SW480 (cell line): ENCODE results near the gene PFKFB2.

ENCODE experiments used
- DNase-seq: peaks from one replicate; pipeline ENCODE4 v3.0.0-alpha.2; 2016; ENCODE audit warnings: low spot score

The PFKFB2 gene

DNA sequence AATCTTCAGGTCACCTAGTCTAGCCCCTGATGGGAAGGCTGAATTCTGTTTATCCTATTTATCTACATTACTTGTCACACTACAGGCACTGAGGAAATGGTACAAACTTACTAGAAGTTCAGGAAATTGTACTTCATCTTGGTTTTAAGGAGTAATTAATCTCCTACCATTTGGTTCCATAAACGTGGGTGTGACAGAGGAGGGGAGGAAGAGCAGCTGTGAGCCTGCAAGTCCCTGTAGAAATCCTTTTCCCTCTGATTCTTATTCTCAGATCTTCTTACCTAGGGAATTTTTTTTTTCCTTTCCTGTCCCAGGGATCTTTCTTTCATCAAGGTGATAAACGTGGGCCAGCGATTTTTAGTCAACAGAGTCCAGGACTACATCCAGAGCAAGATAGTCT, 14.1 kb downstream of the PFKFB2 start:
- no peak for DNase-seq

DNA sequence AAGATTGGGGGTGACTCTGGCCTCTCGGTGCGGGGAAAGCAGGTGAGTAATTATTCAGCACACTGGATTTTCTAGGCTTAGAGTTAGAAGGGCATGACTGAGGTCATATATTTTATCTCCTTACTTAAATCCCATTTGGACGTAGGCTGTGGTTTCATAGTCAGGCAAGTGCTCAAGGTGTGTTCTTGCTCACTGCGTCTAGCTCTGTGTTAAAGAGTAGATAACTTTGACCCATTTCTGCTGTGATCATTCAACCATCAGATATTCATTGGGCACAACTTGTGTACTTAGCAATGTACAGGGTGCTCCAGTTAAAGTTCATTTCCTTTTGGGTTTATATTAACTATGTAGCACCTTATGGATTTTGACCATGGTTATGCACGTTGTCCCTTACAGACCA, 14.6 kb downstream of the PFKFB2 start:
- no peak for DNase-seq

DNA sequence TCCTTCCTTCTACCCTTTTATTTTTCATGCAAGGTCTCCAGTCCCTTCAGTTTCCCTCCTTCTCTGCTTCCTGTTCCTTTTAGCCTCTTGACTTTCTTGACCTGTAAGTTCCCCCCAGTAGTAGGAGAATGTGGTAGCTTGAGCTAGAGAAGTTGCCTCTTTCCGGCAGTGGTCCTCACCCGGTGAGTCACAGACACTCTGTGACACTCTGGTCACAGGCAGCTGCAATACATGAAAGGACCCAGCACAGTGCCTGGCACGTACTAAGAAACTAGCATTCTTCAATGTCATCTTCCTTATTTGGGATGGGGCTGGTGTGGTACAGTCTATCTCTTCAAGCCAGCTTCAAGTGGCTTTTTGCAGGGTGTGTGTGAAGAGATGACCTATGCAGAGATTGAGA, 16.0 kb downstream of the PFKFB2 start:
- no peak for DNase-seq

DNA sequence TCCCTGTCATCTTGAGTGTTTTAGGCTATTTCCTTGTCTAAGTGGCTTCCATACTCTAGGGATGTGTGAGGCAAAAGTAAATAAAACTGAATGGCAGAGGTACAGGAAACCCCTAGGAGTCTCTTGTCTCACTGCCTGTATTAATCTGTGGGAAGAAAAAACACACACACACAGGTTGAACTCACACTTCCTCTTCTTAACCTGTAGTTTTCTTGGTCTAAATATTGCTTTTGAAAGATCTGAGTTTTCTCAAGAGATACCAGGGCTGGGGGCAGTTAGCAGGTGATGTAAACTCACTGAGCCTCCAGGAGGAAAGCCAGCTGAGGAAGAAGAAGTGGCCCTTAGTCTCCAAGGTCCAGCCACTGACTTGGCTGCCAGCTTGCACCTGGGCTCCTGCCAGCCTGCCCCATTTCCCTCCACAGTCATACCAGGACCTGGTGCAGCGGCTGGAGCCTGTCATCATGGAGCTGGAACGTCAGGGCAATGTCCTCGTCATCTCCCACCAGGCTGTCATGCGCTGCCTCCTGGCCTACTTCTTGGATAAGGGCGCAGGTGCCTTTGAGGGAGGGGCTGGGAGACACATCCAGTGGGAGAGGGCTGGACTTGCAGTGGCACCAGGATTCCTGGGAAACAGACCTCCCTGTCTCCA, 16.9 kb downstream of the PFKFB2 start:
- no peak for DNase-seq

GRCh38 chr1:207070811-207071210, 17.7 kb downstream of the PFKFB2 start:
- no peak for DNase-seq

DNA sequence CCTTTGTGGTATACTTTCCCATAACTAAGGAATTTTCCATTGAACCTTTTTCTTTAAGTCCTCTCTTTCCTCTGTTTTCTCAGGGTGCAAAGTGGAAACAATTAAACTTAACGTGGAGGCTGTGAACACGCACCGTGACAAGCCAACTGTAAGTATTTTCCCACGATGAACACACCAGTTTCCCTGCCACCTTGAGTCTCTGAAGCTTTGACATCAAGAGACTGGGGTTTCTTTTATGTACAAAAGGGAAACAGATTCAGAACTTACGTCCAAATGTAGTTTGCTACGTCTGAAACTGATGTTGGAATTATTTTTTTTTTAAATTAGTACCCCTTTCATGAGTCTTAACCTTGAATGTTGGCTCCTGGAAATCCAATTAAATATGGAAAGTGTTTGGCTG, 18.4 kb downstream of the PFKFB2 start:
- DNase-seq: no peak

GRCh38 chr1:207072233-207072632, 19.2 kb downstream of the PFKFB2 start:
- DNase-seq: no peak

GRCh38 chr1:207073906-207074820, 21.1 kb downstream of the PFKFB2 start:
- no peak for DNase-seq

GRCh38 chr1:207076181-207076955, 23.3 kb downstream of the PFKFB2 start:
- DNase-seq: no peak

DNA sequence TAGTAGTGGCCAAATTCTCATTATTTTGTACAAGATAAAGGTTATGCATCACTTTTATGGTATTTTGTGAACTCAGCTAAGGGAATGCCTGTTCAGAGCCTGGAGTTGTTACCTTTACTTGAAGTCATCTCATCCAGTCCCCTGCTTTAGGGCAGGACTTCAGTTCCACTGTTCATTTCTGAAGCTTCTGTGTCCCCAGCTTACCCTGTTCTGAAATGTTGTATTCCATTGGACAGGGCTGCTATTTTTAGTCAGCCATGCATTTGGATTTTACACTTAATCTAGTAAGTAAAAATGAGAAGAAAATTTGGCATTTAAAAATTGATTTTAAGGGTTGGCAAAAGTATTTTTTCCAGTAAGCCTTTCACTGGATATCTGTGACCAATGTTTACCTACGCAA, 23.9 kb downstream of the PFKFB2 start:
- no peak for DNase-seq

- peak; percentile 63 for DNase-seq
These were observed 24.6 kb downstream of the PFKFB2 start for GRCh38 chr1:207077470-207078377.

DNA sequence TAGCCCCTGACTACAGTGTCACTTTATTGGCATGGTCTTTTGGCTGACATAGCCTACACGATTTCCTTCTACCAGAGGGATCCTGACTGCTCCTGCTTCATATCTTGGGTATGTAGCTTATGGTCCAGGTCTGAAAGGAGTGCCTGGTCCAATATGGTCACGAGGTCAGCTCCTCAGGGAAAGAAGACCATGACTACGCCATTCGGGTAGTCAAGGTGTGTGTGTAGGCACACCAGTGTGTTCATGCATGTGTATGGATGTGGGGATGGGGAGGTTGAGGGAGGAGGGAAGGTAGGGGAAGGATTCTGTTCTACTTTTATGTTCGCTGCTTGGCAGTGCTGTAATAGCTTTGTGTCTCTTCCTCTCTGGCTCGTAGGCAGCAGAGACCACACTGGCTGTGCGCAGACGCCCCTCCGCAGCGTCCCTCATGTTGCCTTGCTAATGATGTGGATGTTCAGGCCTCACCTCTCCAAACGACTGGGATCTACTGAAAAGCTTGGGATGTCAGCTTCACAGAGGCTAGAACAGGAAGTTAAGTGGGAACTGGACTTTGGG, 25.6 kb downstream of the PFKFB2 start:
- no peak for DNase-seq

GRCh38 chr1:207079706-207080241, 26.7 kb downstream of the PFKFB2 start:
- no peak for DNase-seq

DNA sequence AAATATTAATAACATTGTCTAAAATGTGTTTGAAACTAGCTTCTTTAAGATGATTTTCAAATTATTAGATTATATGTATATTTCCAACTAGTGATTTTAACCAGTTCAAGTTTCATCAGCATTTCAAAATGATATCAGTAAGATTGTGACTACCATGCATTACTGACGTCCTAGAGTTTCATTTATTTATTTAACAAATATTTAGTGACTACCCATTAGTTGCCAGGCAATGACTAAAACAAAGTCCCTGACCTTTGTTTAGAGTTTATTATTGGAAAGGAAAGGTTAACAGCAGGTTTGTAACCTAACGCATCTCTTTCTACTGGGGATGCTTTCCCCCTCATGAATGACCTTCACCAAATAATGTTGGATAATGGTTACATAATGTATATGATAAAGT, 28.0 kb downstream of the PFKFB2 start:
- no peak for DNase-seq

DNA sequence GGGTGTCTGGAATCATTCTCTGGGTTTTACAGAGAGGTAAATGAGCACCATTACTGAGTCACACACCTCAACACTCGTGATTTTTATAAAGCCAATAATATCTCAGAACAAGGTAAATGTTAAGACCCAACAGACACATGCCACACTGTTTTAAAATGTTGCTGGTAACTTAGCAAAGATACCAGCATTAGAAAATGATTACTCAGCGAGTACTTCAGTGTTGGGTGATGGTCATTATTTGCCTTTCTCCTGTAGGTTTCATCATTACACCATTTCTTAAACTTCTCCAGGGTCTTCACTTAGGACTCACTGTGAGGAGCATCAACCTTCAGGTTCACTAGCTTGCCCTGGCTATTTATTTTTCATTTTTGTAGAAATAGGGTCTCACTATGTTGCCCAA, 28.7 kb downstream of the PFKFB2 start:
- DNase-seq: no peak

DNA sequence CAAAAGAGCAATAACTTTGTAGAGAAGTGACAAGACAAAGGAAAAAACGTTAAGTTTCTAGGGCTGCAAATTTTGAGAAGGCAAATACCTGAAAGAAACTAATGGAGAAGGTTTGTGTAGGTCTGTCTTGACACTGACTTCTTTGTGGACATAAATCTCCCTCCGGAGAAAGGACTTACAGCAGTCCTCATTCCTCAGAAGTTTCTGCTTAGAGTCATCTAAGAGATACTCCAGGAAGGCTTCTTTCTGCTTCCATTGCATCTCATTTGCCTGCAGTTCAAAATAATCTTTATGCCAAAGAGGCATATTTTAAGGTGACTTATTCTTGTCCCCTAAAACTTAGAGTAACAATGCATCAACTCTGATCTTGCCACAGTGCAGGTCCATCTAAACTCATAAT, 31.2 kb downstream of the PFKFB2 start:
- DNase-seq: no peak

DNA sequence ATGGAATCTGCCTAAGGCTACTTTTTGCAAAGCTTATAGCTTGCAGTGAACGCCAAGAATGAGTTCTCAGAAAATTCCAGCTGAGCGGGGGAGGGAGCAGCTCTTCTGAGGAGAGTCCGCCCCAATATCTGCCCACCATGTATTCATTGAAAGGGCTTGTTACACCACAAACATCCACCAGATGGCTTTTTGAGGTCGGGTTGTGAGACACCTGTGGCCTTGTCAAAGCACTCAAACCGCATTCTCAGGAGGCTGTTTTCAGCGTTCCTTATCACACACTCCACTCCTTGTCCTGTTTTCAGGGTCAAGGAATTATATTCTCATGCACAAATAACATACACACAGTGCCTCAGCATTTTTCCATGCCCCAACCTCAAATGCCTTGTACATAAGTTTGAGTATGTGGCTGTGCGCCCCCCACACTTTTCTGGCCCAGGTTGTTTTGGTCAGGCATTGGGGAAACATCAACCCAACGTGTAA, 31.7 kb downstream of the PFKFB2 start:
- peak; percentile 66 for DNase-seq

- DNase-seq: no peak
These were observed 32.8 kb downstream of the PFKFB2 start for GRCh38 chr1:207085887-207086286.

DNA sequence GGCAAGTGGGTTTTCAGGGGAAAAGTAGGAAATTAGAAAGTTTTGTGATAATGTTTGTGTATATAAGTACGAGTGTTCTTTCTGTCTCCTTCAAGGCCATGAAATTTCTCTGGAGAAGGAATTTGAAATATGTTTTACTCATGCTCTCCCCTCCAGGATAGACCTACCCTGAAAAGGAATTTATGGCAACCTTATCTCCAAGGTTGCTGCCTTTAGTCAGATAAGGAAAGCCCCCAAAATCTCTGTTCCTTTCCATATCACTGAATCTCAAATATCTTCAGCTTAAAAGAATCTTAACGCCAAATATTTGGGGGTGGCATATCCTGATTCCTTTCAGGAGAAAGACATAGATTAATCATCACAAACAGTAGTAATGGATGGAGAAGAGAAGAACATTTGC, 35.1 kb downstream of the PFKFB2 start:
- DNase-seq: no peak

GRCh38 chr1:207088701-207089626, 35.9 kb downstream of the PFKFB2 start, which contains the start of gene C4BPB:
TSS of gene C4BPB (plus strand) at chr1:207088860. CDS start at chr1:207089532, 672 bp downstream.
- peak; percentile 24 for DNase-seq
